Measurements from ENCODE around the gene IL1RAP. TPM values are rescaled to one million over a fixed set of nuclear protein-coding genes. Genes with fewer than 3 reads are reported as not detected.

The IL1RAP gene
- total RNA-seq, 2 experiments from 2014 or later = 8.4 to 11.5 TPM

GRCh38 chr3:190495796-190496195 lies 18.1 kb upstream of the IL1RAP start:
- DNase-seq (no peak), ATAC-seq (no peak)
- H3K27ac Mint-ChIP-seq = no peak overlapping the region
- peaks cover 71% of the 10 kb centered on the region for H3K27me3 Mint-ChIP-seq
- no peaks in the 10 kb centered on the region for H3K9me3 Mint-ChIP-seq (ENCODE audit: low read depth)
- no peaks in the 10 kb centered on the region for H3K36me3 Mint-ChIP-seq
- H3K4me1 Mint-ChIP-seq = peaks cover 14% of the 10 kb centered on the region
- H3K4me3 Mint-ChIP-seq = no peak overlapping the region
- CTCF ChIA-PET = no interaction called here

- DNase-seq (no peak), ATAC-seq (no peak)
- Mint-ChIP-seq H3K36me3 (no peaks in the 10 kb centered on the region), H3K27ac (no peak overlapping the region), H3K4me1 (peaks cover 6% of the 10 kb centered on the region), H3K9me3 (ENCODE audit: low read depth) (no peaks in the 10 kb centered on the region), H3K4me3 (no peak overlapping the region), H3K27me3 (peaks cover 68% of the 10 kb centered on the region)
- CTCF ChIA-PET = no interaction called here
These were observed 17.0 kb upstream of the IL1RAP start for GRCh38 chr3:190496859-190497258.

DNA sequence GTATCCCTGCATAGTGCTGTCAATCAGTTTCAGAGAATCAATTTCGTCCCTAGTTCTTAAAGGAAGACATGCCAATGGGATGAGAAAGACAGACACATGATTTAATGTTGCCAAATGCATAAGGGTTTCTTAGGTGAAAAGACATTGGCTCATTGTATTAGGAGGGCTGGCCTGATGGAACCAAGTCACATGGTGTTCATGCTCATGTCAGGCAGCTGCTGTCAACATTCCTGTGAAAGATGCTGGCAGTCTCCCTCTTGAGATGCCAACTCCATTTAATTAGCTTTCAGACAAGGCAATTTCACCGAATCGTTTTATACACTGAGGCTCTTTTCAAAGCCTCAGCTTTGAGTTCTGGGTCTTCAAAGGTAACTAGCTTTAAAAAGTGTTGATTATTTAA lies 16.1 kb upstream of the IL1RAP start:
- Mint-ChIP-seq H3K4me3 (no peak overlapping the region), H3K27me3 (peaks cover 59% of the 10 kb centered on the region), H3K36me3 (no peaks in the 10 kb centered on the region), H3K9me3 (ENCODE audit: low read depth) (no peaks in the 10 kb centered on the region), H3K4me1 (no peaks in the 10 kb centered on the region), H3K27ac (no peak overlapping the region)
- ATAC-seq (no peak), DNase-seq (no peak)
- CTCF ChIA-PET = no interaction called here

- Mint-ChIP-seq H3K27me3 (peaks cover 54% of the 10 kb centered on the region), H3K27ac (no peak overlapping the region), H3K4me3 (no peak overlapping the region), H3K4me1 (no peaks in the 10 kb centered on the region), H3K36me3 (no peaks in the 10 kb centered on the region), H3K9me3 (ENCODE audit: low read depth) (no peaks in the 10 kb centered on the region)
- ATAC-seq (no peak), DNase-seq (no peak)
- CTCF ChIA-PET = no interaction called here
These were observed 15.6 kb upstream of the IL1RAP start for GRCh38 chr3:190498293-190498692.

- CTCF ChIA-PET = no interaction called here
- Mint-ChIP-seq H3K27me3 (peaks cover 50% of the 10 kb centered on the region), H3K4me3 (no peak overlapping the region), H3K36me3 (no peaks in the 10 kb centered on the region), H3K27ac (no peak overlapping the region), H3K9me3 (ENCODE audit: low read depth) (no peaks in the 10 kb centered on the region), H3K4me1 (no peaks in the 10 kb centered on the region)
- no peak for ATAC-seq
- no peak for DNase-seq
These were observed 14.8 kb upstream of the IL1RAP start for GRCh38 chr3:190499122-190499521.

- Mint-ChIP-seq H3K4me1 (peaks cover 2% of the 10 kb centered on the region), H3K4me3 (no peak overlapping the region), H3K27ac (no peak overlapping the region), H3K36me3 (no peaks in the 10 kb centered on the region), H3K9me3 (ENCODE audit: low read depth) (no peaks in the 10 kb centered on the region), H3K27me3 (peaks cover 30% of the 10 kb centered on the region)
- CTCF ChIA-PET = no interaction called here
- no peak for DNase-seq
- ATAC-seq = no peak
These were observed 10.9 kb upstream of the IL1RAP start for GRCh38 chr3:190502946-190503345.

DNA sequence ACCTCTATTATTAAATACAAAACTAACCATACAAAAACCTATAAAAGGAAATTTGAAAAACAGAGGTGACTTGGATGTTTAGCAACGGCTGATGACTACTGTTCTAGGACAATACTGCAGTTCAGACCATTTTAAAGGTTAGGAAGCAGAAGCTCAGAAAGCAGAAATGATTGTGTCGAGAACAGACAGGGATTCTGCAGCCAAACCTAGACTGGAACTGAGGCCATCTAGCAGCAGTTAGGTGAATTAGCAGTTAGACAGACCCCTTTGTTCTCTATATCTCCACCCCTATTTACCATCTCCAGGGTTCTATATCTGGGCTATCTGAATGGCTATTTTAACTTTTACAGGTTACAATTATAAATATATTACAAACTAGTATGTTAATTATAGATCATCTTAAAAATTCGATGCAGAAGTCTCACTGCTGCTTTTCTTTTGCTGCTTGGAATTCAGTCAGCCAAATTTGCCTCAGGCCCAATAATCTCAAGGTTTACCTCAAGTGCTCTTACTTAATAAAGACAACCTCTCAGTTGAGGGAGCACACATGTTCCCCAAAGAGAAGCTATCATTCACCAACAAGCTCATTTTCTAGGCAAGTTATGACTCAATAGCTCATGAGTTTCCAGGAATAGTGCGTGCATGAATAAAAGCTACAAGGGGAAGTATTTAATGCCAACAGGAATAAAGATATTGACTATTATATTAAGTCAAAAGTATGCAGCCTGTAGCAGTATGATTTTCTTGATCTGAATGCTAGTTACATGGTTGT lies 9.3 kb upstream of the IL1RAP start:
- no peak for ATAC-seq
- CTCF ChIA-PET = interaction anchor here (1.4 kb wide), 1 partner anchor 9 kb away, joined by 5 read pairs; no protein-coding TSS in a partner anchor

GRCh38 chr3:190505381-190506003 lies 8.4 kb upstream of the IL1RAP start:
- ATAC-seq (no peak), DNase-seq (no peak)
- Mint-ChIP-seq H3K9me3 (ENCODE audit: low read depth) (no peaks in the 10 kb centered on the region), H3K4me3 (no peak overlapping the region), H3K27me3 (peaks cover 19% of the 10 kb centered on the region), H3K4me1 (peaks cover 2% of the 10 kb centered on the region), H3K27ac (no peak overlapping the region), H3K36me3 (no peaks in the 10 kb centered on the region)
- CTCF ChIA-PET = interaction anchor here (1.4 kb wide), 1 partner anchor 8 kb away, joined by 5 read pairs; no protein-coding TSS in a partner anchor

More for the DNA sequence above, 9.3 kb upstream of the IL1RAP start:
- DNase-seq = no peak
- Mint-ChIP-seq H3K4me3 (no peak overlapping the region), H3K4me1 (peaks cover 2% of the 10 kb centered on the region), H3K36me3 (no peaks in the 10 kb centered on the region), H3K27ac (no peak overlapping the region), H3K27me3 (peaks cover 20% of the 10 kb centered on the region), H3K9me3 (ENCODE audit: low read depth) (no peaks in the 10 kb centered on the region)

GRCh38 chr3:190506271-190506670 lies 7.6 kb upstream of the IL1RAP start:
- ATAC-seq (no peak), DNase-seq (no peak)
- CTCF ChIA-PET = no interaction called here
- Mint-ChIP-seq H3K27me3 (peaks cover 14% of the 10 kb centered on the region), H3K9me3 (ENCODE audit: low read depth) (no peaks in the 10 kb centered on the region), H3K4me3 (no peak overlapping the region), H3K27ac (no peak overlapping the region), H3K4me1 (peaks cover 2% of the 10 kb centered on the region), H3K36me3 (no peaks in the 10 kb centered on the region)

DNA sequence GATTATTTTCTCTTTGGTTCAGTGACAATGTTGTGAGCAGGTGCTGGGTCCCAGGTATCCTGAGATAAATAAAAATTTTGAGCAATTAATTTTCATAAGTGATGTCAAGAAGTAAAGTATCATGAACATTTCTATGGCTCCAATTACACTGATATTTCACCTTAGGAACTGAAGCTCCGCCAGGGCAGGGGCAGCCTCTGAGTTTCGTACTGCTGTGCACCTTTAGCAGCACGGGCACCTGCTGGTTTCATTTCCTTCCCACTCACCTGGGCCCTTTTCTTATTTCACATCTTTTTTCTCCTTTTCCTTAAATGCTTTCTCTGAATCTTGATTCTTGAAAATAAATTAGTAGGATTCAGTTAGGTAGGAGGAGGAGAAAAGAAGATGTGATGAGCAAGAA lies 1.2 kb upstream of the IL1RAP start:
- ATAC-seq (no peak), DNase-seq (no peak)
- Mint-ChIP-seq H3K36me3 (peaks cover 10% of the 10 kb centered on the region), H3K4me3 (peak overlapping the region; percentile 76), H3K4me1 (peaks cover 27% of the 10 kb centered on the region), H3K9me3 (ENCODE audit: low read depth) (no peaks in the 10 kb centered on the region), H3K27me3 (peaks cover 8% of the 10 kb centered on the region), H3K27ac (peak overlapping the region; percentile 84)
- CTCF ChIA-PET = interaction anchor here (0.9 to 1.2 kb wide), 4 partner anchors 8 to 184 kb away, joined by 3 to 5 read pairs (median 3); no protein-coding TSS in a partner anchor

- CTCF ChIA-PET = interaction anchor here (1.0 to 2.2 kb wide), 6 partner anchors 9 to 183 kb away, joined by 3 to 7 read pairs (median 4); no protein-coding TSS in a partner anchor
- H3K9me3 Mint-ChIP-seq (ENCODE audit: low read depth) = peaks cover 2% of the 10 kb centered on the region
- H3K4me1 Mint-ChIP-seq = peaks cover 28% of the 10 kb centered on the region
- peak overlapping the region; percentile 76 for H3K4me3 Mint-ChIP-seq
- H3K27ac Mint-ChIP-seq = peak overlapping the region; percentile 84
- DNase-seq (peak; percentile 50), ATAC-seq (no peak)
- H3K36me3 Mint-ChIP-seq = peaks cover 24% of the 10 kb centered on the region
- H3K27me3 Mint-ChIP-seq = peaks cover 6% of the 10 kb centered on the region
These were observed 698 bp downstream of the IL1RAP start for GRCh38 chr3:190514413-190515153.

GRCh38 chr3:190516416-190516815 lies 2.5 kb downstream of the IL1RAP start:
- CTCF ChIA-PET = no interaction called here
- H3K9me3 Mint-ChIP-seq (ENCODE audit: low read depth) = peaks cover 2% of the 10 kb centered on the region
- H3K27ac Mint-ChIP-seq = no peak overlapping the region
- no peak for DNase-seq
- no peak for ATAC-seq
- H3K27me3 Mint-ChIP-seq = peaks cover 6% of the 10 kb centered on the region
- peak overlapping the region; percentile 76 for H3K4me3 Mint-ChIP-seq
- H3K36me3 Mint-ChIP-seq = peaks cover 27% of the 10 kb centered on the region
- peaks cover 28% of the 10 kb centered on the region for H3K4me1 Mint-ChIP-seq

GRCh38 chr3:190517687-190518086 lies 3.8 kb downstream of the IL1RAP start:
- Mint-ChIP-seq H3K4me3 (no peak overlapping the region), H3K36me3 (peaks cover 29% of the 10 kb centered on the region), H3K4me1 (peaks cover 28% of the 10 kb centered on the region), H3K27me3 (peaks cover 4% of the 10 kb centered on the region), H3K9me3 (ENCODE audit: low read depth) (peaks cover 2% of the 10 kb centered on the region), H3K27ac (no peak overlapping the region)
- ATAC-seq (no peak), DNase-seq (no peak)
- CTCF ChIA-PET = no interaction called here

Measured in activated CD8-positive, alpha-beta memory T cell treated with anti-CD3 and anti-CD28 coated beads, Interleukin-2, amount 10 ng/mL, durations not matched to agents 7 days and 5 days (primary cell).